ENCODE results near the gene ATP9B. TPM values are rescaled to one million over a fixed set of nuclear protein-coding genes. Genes with fewer than 3 reads are reported as not detected.

Gene ATP9B
- polyA plus RNA-seq, 3 donors, result 7.2 to 20.3 (median 14.0) TPM

GRCh38 chr18:79427368-79428225 lies 358.4 kb downstream of the ATP9B start:
- H3K79me2 ChIP-seq (ENCODE audit: insufficient read depth, low read length), result peaks cover 10% of the 10 kb centered on the region
- H3K4me1 ChIP-seq (ENCODE audit: control insufficient read depth in 1 of 2, insufficient read depth in 2 of 2, low read length in 2 of 2), result peaks cover 0 to under 1% of the 10 kb centered on the region in 2 donors
- H3K27me3 Mint-ChIP-seq (ENCODE audit: low read depth in 3 of 3), result peaks cover 0 to 3% (median 1%) of the 10 kb centered on the region in 3 donors
- H3K36me3 Mint-ChIP-seq, result peaks cover 26 to 42% of the 10 kb centered on the region in 2 donors
- peaks cover 11% of the 10 kb centered on the region for H3K4me1 Mint-ChIP-seq
- H3K27me3 ChIP-seq (ENCODE audit: control insufficient read depth in 2 of 2, insufficient read depth in 2 of 2, low read length in 2 of 2), result no peaks in the 10 kb centered on the region
- no peak for DNase-seq
- TF ChIP-seq CTCF (IDR thresholded peaks at IDR 0.05), result no peak
- WGBS (ENCODE audit: insufficient coverage), result 92% methylated on average over 19 of the region's 29 CpGs
- no peak overlapping the region for H3K4me3 ChIP-seq (replicated peaks in 1 of 3; ENCODE audit: low read depth in 2 of 3, low read length in 3 of 3)
- H3K4me3 Mint-ChIP-seq, result no peak overlapping the region
- H2AFZ ChIP-seq (ENCODE audit: insufficient read depth, low read depth, low read length, poor library complexity, severe bottlenecking), result no peak overlapping the region
- no peaks in the 10 kb centered on the region for H3K9me3 ChIP-seq (replicated peaks in 1 of 2; ENCODE audit: control insufficient read depth in 1 of 2, insufficient read depth in 1 of 2, low read length in 2 of 2)
- peaks cover 4 to 10% of the 10 kb centered on the region in 2 donors for H3K36me3 ChIP-seq (replicated peaks in 1 of 2; ENCODE audit: control insufficient read depth in 1 of 2, insufficient read depth in 2 of 2, low read length in 2 of 2)
- no peak overlapping the region for H3K27ac Mint-ChIP-seq
- H3K9ac ChIP-seq (ENCODE audit: insufficient read depth, low read length, poor library complexity, severe bottlenecking), result no peak overlapping the region
- H4K20me1 ChIP-seq (ENCODE audit: insufficient read depth, low read length), result peaks cover 70% of the 10 kb centered on the region
- H3K4me2 ChIP-seq (replicated peaks; ENCODE audit: extremely low read depth, low read length, poor library complexity, severe bottlenecking), result no peak overlapping the region
- intact Hi-C loops (cut with micrococcal nuclease), result no loop called here
- H3K9me3 Mint-ChIP-seq, result no peaks in the 10 kb centered on the region
- no peak overlapping the region for H3K27ac ChIP-seq (ENCODE audit: low read depth in 1 of 2, low read length in 2 of 2)

Other genes starting within 250 kb of the ATP9B start
- gene SALL3, start 89.6 kb upstream of the ATP9B start, polyA plus RNA-seq, result not detected

Data from CD14-positive monocyte (primary cell).